ENCODE data around the gene GOLGA6B.
"Not testable (repeated sequence)": the region's sequence is repeated elsewhere in the genome, so short reads cannot be mapped to it uniquely, and the experiment has no call there.

Gene GOLGA6B, protein sequence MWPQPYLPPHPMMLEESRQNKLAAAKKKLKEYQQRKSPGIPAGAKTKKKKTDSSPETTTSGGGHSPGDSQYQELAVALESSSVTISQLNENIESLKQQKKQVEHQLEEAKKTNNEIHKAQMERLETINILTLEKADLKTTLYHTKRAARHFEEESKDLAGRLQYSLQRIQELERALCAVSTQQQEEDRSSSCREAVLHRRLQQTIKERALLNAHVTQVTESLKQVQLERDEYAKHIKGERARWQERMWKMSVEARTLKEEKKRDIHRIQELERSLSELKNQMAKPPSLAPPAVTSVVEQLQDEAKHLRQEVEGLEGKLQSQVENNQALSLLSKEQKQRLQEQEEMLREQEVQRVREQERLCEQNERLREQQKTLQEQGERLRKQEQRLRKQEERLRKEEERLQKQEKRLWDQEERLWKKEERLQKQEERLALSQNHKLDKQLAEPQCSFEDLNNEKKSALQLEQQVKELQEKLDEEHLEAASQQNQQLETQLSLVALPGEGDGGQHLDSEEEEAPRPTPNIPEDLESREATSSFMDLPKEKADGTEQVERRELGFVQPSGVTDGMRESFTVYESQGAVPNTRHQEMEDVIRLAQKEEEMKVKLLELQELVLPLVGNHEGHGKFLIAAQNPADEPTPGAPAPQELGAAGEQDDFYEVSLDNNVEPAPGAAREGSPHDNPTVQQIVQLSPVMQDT

GRCh38 chr15:72654397-72654796, at the start of gene GOLGA6B:
Gene GOLGA6B (plus strand): TSS chr15:72654697. CDS start chr15:72654738, 41 bp downstream.
- not testable (repeated sequence) for H3K4me3 Mint-ChIP-seq; H3K4me1 Mint-ChIP-seq; DNase-seq (ENCODE audit: low spot score in 2 of 2); H3K36me3 Mint-ChIP-seq (ENCODE audit: insufficient read depth); H3K27me3 Mint-ChIP-seq; H3K9me3 Mint-ChIP-seq; H3K27ac Mint-ChIP-seq (ENCODE audit: low read depth); ATAC-seq (replicated peaks; ENCODE audit: extremely low read depth, poor library complexity, severe bottlenecking)

- no peak for ATAC-seq (replicated peaks; ENCODE audit: extremely low read depth, poor library complexity, severe bottlenecking)
- no peaks in the 10 kb centered on the region for H3K27me3 Mint-ChIP-seq
- no peak overlapping the region for H3K4me3 Mint-ChIP-seq
- H3K4me1 Mint-ChIP-seq = no peaks in the 10 kb centered on the region
- DNase-seq (ENCODE audit: low spot score in 2 of 2) = no peak
- peaks cover 3% of the 10 kb centered on the region for H3K36me3 Mint-ChIP-seq (ENCODE audit: insufficient read depth)
- H3K9me3 Mint-ChIP-seq = no peaks in the 10 kb centered on the region
- no peak overlapping the region for H3K27ac Mint-ChIP-seq (ENCODE audit: low read depth)
Measured at GRCh38 chr15:72604794-72605193, 49.7 kb upstream of the GOLGA6B start.

- not testable (repeated sequence) for H3K9me3 Mint-ChIP-seq; H3K4me3 Mint-ChIP-seq; DNase-seq (ENCODE audit: low spot score in 2 of 2); H3K27ac Mint-ChIP-seq (ENCODE audit: low read depth); ATAC-seq (replicated peaks; ENCODE audit: extremely low read depth, poor library complexity, severe bottlenecking); H3K36me3 Mint-ChIP-seq (ENCODE audit: insufficient read depth); H3K4me1 Mint-ChIP-seq; H3K27me3 Mint-ChIP-seq
Measured at GRCh38 chr15:72608084-72608483, 46.4 kb upstream of the GOLGA6B start.

DNA sequence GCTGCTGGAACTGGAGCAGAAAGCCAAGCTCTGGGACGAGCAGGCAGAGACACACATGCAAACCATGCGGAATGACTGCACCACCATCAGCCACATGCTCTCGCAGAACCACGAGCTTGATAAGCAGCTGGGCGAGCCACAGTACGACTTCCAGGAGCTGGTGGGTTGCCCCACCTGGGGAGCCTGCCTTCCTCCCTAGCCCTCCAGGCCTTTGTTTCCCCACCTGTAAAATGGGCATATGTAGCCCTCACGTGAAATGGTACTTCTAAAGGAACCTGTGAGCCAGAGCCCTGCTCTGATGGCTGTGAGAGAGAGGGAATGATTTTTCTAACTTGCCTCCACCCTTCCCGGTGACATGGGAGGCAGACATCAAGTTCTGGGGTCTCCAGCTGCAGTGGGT, 44.6 kb upstream of the GOLGA6B start:
- H3K4me3 Mint-ChIP-seq = no peak overlapping the region
- no peaks in the 10 kb centered on the region for H3K27me3 Mint-ChIP-seq
- ATAC-seq (replicated peaks; ENCODE audit: extremely low read depth, poor library complexity, severe bottlenecking) (no peak), DNase-seq (ENCODE audit: low spot score in 2 of 2) (no peak)
- peaks cover 8% of the 10 kb centered on the region for H3K36me3 Mint-ChIP-seq (ENCODE audit: insufficient read depth)
- H3K4me1 Mint-ChIP-seq = no peaks in the 10 kb centered on the region
- no peak overlapping the region for H3K27ac Mint-ChIP-seq (ENCODE audit: low read depth)
- no peaks in the 10 kb centered on the region for H3K9me3 Mint-ChIP-seq

- not testable (repeated sequence) for H3K4me1 Mint-ChIP-seq; H3K9me3 Mint-ChIP-seq; ATAC-seq (replicated peaks; ENCODE audit: extremely low read depth, poor library complexity, severe bottlenecking); H3K27me3 Mint-ChIP-seq; H3K4me3 Mint-ChIP-seq; H3K27ac Mint-ChIP-seq (ENCODE audit: low read depth); DNase-seq (ENCODE audit: low spot score in 2 of 2); H3K36me3 Mint-ChIP-seq (ENCODE audit: insufficient read depth)
Measured at GRCh38 chr15:72612324-72612723, 42.2 kb upstream of the GOLGA6B start.

DNA sequence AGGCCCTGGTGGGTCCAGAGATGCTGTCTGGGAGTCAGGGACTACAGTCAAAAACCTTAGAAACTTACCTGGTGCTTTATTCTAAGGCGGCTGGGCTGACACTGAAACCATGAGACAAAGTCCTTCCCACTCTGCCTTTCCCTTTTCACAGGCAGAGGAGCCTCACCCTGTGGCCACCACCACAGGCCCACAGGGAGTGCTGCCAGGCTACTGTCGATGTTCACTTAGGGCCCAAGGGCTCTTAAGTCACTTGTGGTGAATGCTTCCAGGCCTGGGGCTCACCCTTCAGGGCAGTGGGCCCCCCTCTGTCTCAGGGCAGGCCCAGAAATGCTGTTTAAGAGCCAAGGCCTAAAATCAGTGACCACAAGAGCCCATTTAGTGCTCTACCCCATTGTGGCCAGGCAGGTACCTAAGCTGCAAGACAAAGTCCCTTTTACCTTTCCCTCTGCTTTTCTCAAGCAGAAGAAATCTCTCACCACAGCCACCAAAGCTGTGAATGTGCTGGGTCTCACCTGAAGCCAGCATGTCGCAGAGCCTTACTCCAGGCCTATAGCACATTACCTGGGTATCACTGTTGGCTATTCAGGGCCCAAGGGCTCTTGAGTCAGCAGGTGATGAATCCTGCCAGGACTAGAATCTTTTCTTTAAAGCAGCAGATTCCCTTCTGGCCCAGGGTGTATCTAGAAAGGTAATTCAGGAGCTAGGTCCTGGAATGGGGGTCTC, 39.5 kb upstream of the GOLGA6B start:
- no peaks in the 10 kb centered on the region for H3K27me3 Mint-ChIP-seq
- ATAC-seq (replicated peaks; ENCODE audit: extremely low read depth, poor library complexity, severe bottlenecking) (no peak), DNase-seq (ENCODE audit: low spot score in 2 of 2) (no peak)
- no peaks in the 10 kb centered on the region for H3K4me1 Mint-ChIP-seq
- H3K27ac Mint-ChIP-seq (ENCODE audit: low read depth) = no peak overlapping the region
- H3K4me3 Mint-ChIP-seq = no peak overlapping the region
- no peaks in the 10 kb centered on the region for H3K9me3 Mint-ChIP-seq
- H3K36me3 Mint-ChIP-seq (ENCODE audit: insufficient read depth) = peaks cover 5% of the 10 kb centered on the region

DNA sequence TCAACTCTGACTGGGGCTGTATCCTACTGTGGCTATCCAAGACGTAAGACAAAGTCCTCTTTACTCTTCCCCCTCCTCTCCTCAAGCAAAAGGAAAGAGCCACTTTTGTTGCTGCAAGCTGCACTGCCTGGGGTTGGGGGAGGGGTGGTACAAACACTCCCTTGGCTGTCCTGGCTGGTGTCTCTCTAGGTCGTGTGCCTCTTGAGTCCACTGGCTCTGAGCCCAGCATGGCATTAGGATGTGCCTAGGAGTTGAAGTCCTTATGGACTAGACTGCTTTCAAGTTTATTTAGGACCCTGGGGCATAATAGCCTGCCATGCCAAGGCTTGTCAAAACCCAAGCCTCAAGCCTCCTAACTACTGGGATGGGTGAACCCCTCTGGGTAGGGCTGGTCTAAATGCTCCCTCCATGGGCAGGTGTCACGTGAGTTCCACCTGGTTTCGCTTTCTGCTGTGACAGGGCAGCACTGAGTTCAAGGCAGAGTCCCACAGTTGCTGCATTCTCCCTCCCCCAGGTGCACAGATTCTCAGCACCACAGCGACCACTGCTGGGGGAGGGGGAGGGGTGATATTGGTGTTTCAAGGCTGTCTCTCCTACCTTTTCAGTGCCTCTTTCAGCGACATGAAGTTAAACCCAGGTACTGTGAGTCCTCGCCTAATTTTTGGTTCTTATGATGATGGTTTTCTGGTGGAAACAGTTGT, 38.8 kb upstream of the GOLGA6B start:
- not testable (repeated sequence) for H3K27me3 Mint-ChIP-seq; H3K4me1 Mint-ChIP-seq; DNase-seq (ENCODE audit: low spot score in 2 of 2); ATAC-seq (replicated peaks; ENCODE audit: extremely low read depth, poor library complexity, severe bottlenecking); H3K4me3 Mint-ChIP-seq; H3K9me3 Mint-ChIP-seq; H3K36me3 Mint-ChIP-seq (ENCODE audit: insufficient read depth); H3K27ac Mint-ChIP-seq (ENCODE audit: low read depth)

GRCh38 chr15:72616491-72617210, 37.8 kb upstream of the GOLGA6B start:
- Mint-ChIP-seq H3K27ac (ENCODE audit: low read depth) (no peak overlapping the region), H3K9me3 (no peaks in the 10 kb centered on the region), H3K4me3 (no peak overlapping the region), H3K36me3 (ENCODE audit: insufficient read depth) (peaks cover 2% of the 10 kb centered on the region), H3K27me3 (no peaks in the 10 kb centered on the region), H3K4me1 (no peaks in the 10 kb centered on the region)
- no peak for ATAC-seq (replicated peaks; ENCODE audit: extremely low read depth, poor library complexity, severe bottlenecking)
- no peak for DNase-seq (ENCODE audit: low spot score in 2 of 2)

DNA sequence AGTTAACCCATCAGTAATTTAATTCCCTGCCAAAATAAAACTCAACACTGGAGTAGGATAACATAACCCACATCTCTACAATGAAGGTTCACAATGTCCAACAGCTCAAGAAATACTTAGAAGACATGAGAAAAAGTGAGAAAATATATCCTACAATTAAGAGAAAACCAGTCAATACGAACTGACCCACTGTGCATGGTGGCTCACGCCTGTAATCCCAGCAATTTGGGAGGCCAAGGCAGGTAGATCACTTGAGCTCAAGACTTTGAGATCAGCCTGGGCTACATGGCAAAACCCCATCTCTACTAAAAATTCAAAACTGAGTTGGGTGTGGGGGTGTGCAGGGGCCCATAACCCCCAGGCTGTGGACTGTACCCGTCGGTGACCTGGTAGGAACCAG, 30.6 kb upstream of the GOLGA6B start:
- not testable (repeated sequence) for H3K4me1 Mint-ChIP-seq; DNase-seq (ENCODE audit: low spot score in 2 of 2); H3K27me3 Mint-ChIP-seq; H3K36me3 Mint-ChIP-seq (ENCODE audit: insufficient read depth); H3K27ac Mint-ChIP-seq (ENCODE audit: low read depth); H3K9me3 Mint-ChIP-seq; H3K4me3 Mint-ChIP-seq; ATAC-seq (replicated peaks; ENCODE audit: extremely low read depth, poor library complexity, severe bottlenecking)

DNA sequence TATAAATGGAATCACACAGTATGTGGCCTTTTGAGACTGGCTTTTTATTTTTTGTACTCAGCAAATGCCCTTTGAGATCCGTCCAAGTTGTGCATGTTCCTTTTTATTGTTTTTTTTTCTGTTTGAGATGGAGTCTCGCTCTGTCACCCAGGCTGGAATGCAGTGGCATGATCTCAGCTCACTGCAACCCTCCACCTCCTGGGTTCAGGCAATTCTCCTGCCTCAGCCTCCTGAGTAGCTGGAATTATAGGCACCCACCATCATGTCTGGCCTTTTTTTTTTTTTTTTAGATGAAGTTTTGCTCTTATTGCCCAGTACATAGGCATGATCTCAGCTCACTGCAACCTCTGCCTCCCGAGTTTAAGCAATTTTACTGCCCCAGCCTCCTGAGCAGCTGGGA, 28.3 kb upstream of the GOLGA6B start:
- DNase-seq (ENCODE audit: low spot score in 2 of 2); H3K36me3 Mint-ChIP-seq (ENCODE audit: insufficient read depth); H3K9me3 Mint-ChIP-seq; H3K27ac Mint-ChIP-seq (ENCODE audit: low read depth); H3K4me1 Mint-ChIP-seq; H3K27me3 Mint-ChIP-seq; ATAC-seq (replicated peaks; ENCODE audit: extremely low read depth, poor library complexity, severe bottlenecking); H3K4me3 Mint-ChIP-seq: not testable (repeated sequence)

DNA sequence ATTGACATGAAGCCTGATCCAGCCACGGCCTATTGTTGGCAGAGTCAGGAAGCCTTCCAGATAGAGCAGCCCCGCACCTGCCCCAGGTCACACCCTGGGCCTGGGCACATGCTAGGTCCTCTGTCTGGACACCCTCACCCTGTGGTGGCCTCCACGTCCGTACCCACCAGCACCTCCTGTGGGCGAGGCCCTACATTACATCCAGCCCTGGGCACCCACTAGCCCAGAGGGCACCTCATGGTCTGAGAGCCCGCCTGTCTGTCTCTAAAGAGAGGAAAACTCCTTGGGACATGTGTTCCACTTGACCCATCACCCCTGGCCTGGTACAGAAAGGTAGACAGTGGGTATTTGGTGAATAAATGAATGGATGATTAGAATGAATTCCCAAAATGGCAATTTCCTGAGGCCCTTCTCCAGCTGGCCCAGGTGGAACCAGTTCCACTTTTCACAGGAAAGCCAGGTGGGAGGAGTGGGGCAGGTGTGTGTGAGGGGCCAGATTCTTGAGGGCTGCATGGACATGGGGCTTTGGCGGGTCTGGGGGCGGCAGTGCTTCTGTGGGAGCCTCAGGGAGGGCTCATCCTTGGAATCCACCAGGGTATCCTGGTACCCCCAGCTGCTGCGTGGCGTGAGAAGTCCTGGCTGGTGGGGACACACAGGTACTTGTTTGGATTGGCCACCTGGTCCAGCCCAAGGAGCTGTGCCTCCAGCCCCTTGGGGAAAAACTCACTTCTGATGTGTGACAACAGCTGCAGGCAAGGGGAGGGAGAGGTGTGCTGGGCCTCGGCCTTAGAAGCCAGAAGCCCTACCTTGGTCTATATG, 26.0 kb upstream of the GOLGA6B start:
- ATAC-seq (replicated peaks; ENCODE audit: extremely low read depth, poor library complexity, severe bottlenecking); H3K27ac Mint-ChIP-seq (ENCODE audit: low read depth); H3K9me3 Mint-ChIP-seq; H3K27me3 Mint-ChIP-seq; H3K4me1 Mint-ChIP-seq; H3K36me3 Mint-ChIP-seq (ENCODE audit: insufficient read depth); H3K4me3 Mint-ChIP-seq; DNase-seq (ENCODE audit: low spot score in 2 of 2): not testable (repeated sequence)
